ENCODE results near the gene HARS1.
"Not testable (repeated sequence)": the region's sequence is repeated elsewhere in the genome, so short reads cannot be mapped to it uniquely, and the experiment has no call there.

HARS1 gene

GRCh38 chr5:140632366-140633020 lies 58.7 kb downstream of the HARS1 start:
- DNase-seq, result peak; percentile 53

GRCh38 chr5:140631831-140632365 lies 59.3 kb downstream of the HARS1 start:
- no peak for DNase-seq

- DNase-seq, result no peak
Observed at GRCh38 chr5:140631036-140631417, 60.1 kb downstream of the HARS1 start.

GRCh38 chr5:140630292-140631035 lies 60.7 kb downstream of the HARS1 start:
- DNase-seq, result no peak

- DNase-seq, result no peak
Observed at GRCh38 chr5:140628711-140629110, 62.5 kb downstream of the HARS1 start.

- DNase-seq, result no peak
Observed at GRCh38 chr5:140627972-140628371, 63.2 kb downstream of the HARS1 start.

- not testable (repeated sequence) for DNase-seq
Observed at GRCh38 chr5:140624886-140625285, 66.3 kb downstream of the HARS1 start.

Data from left hindlimb (tissue), 1 donor.